Endothelial cell of umbilical vein (primary cell): ENCODE results near the gene ELMOD3.

Experiments used
- CTCF ChIP-seq, 2 donors: IDR thresholded peaks; 1 replicate in 1 of 2; 2 replicates in 1 of 2; pipeline ENCODE4 v1.5.1; 2011; ENCODE audit warnings: low read length in 2 of 2, mild to moderate bottlenecking in 2 of 2, moderate library complexity in 2 of 2, control low read depth in 1 of 2, inconsistent platforms in 1 of 2, low read depth in 1 of 2; ENCODE audit not compliant: insufficient read depth in 1 of 2; ENCODE audit errors: extremely low read depth in 1 of 2
- POLR2AphosphoS5 ChIP-seq: IDR thresholded peaks from 2 replicates; pipeline ENCODE4 v1.6.1; 2012; ENCODE audit warnings: low read depth, mild to moderate bottlenecking, control low read depth, low read length, moderate library complexity; ENCODE audit not compliant: insufficient read depth

GRCh38 chr2:85354286-85355072 is at the start of gene ELMOD3, which contains the start of gene RETSAT:
- no peak for TF ChIP-seq CTCF (IDR thresholded peaks at IDR 0.05; ENCODE audit: extremely low read depth in 1 of 2, insufficient read depth in 1 of 2, low read depth in 1 of 2, low read length in 2 of 2)
- peak; percentile 99 for TF ChIP-seq POLR2AphosphoS5
